HG03139 (cell line): Measurements from ENCODE around the gene CEP290.
"Not testable (repeated sequence)": the region's sequence is repeated elsewhere in the genome, so short reads cannot be mapped to it uniquely, and the experiment has no call there.

Experiments used
- ATAC-seq: cut with Tn5 transposase; IDR thresholded peaks from one replicate; pipeline ENCODE4 v1.9.1; 2021; ENCODE audit not compliant: unreplicated experiment

Gene CEP290

GRCh38 chr12:88144546-88145468 is 2.9 kb upstream of the CEP290 start:
- no peak for ATAC-seq

GRCh38 chr12:88144037-88144436 is 2.1 kb upstream of the CEP290 start:
- no peak for ATAC-seq

- peak; percentile 0 for ATAC-seq
Measured at GRCh38 chr12:88142610-88142991, 713 bp upstream of the CEP290 start.

GRCh38 chr12:88141425-88141773 is 489 bp downstream of the CEP290 start:
- ATAC-seq, result peak; percentile 0

- ATAC-seq, result not testable (repeated sequence)
Measured at GRCh38 chr12:88139711-88140110, 2.2 kb downstream of the CEP290 start.

GRCh38 chr12:88133181-88133580 is 8.7 kb downstream of the CEP290 start:
- ATAC-seq, result not testable (repeated sequence)

GRCh38 chr12:88132392-88132791 is 9.5 kb downstream of the CEP290 start:
- no peak for ATAC-seq

- no peak for ATAC-seq
Measured at GRCh38 chr12:88127855-88128254, 14.0 kb downstream of the CEP290 start.

- no peak for ATAC-seq
Measured at GRCh38 chr12:88127099-88127498, 14.8 kb downstream of the CEP290 start.

- no peak for ATAC-seq
Measured at GRCh38 chr12:88122666-88123065, 19.2 kb downstream of the CEP290 start.

GRCh38 chr12:88113871-88114270 is 28.0 kb downstream of the CEP290 start:
- ATAC-seq, result no peak

GRCh38 chr12:88111074-88111652 is 30.7 kb downstream of the CEP290 start:
- ATAC-seq, result no peak

GRCh38 chr12:88108021-88108420 is 33.9 kb downstream of the CEP290 start:
- ATAC-seq, result no peak

GRCh38 chr12:88093573-88093972 is 48.3 kb downstream of the CEP290 start:
- ATAC-seq, result no peak

- ATAC-seq, result no peak
Measured at GRCh38 chr12:88092771-88093170, 49.1 kb downstream of the CEP290 start.

- no peak for ATAC-seq
Measured at GRCh38 chr12:88084210-88084609, 57.7 kb downstream of the CEP290 start.

GRCh38 chr12:88083634-88084033 is 58.3 kb downstream of the CEP290 start:
- no peak for ATAC-seq

GRCh38 chr12:88081247-88081646 is 60.6 kb downstream of the CEP290 start:
- ATAC-seq, result no peak

GRCh38 chr12:88067301-88067700 is 74.6 kb downstream of the CEP290 start:
- ATAC-seq, result no peak

GRCh38 chr12:88063375-88063774 is 78.5 kb downstream of the CEP290 start:
- peak; percentile 95 for ATAC-seq

- peak; percentile 66 for ATAC-seq
Measured at GRCh38 chr12:88062474-88062873, 79.4 kb downstream of the CEP290 start.

- no peak for ATAC-seq
Measured at GRCh38 chr12:88058719-88059077, 83.2 kb downstream of the CEP290 start.
